Measurements from ENCODE around the gene MCM9. TPM values are rescaled to one million over a fixed set of nuclear protein-coding genes. Genes with fewer than 3 reads are reported as not detected.
"Not testable (repeated sequence)": the region's sequence is repeated elsewhere in the genome, so short reads cannot be mapped to it uniquely, and the experiment has no call there.

The MCM9 gene
- total RNA-seq, 1 experiment from 2014 or later = 14.4 TPM

DNA sequence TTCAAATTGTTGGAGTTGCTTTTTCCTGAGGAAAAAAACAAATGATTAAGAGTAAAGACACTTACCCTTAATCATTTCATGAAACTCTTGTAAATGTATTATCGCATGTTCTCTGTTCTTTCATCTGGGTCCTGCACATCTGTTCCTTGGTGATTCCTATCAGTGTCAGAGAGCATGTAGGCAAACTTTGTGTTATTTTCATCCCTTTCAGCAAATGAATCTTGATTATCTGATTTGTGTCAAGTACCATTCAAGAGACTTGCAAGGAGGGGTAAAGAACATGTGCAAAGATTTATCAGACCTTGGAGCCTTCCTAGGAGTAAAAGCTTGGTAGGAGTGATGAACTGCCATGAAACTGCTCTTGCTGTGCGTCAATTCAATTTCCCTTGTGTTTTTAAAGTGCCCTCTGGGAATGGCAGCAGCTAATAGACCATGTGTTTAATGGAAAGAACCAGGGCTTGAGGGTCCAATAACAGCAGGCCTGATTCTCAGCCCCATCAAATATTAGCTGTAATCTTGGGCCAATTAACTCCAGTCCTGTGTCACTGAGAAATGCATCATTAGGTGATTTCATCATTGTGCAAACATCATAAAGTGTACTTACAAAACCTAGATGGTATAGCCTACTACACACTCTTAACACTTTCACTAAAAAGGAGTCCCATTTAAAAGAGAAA is 164.7 kb downstream of the MCM9 start:
- TF ChIP-seq, protein P1, sequence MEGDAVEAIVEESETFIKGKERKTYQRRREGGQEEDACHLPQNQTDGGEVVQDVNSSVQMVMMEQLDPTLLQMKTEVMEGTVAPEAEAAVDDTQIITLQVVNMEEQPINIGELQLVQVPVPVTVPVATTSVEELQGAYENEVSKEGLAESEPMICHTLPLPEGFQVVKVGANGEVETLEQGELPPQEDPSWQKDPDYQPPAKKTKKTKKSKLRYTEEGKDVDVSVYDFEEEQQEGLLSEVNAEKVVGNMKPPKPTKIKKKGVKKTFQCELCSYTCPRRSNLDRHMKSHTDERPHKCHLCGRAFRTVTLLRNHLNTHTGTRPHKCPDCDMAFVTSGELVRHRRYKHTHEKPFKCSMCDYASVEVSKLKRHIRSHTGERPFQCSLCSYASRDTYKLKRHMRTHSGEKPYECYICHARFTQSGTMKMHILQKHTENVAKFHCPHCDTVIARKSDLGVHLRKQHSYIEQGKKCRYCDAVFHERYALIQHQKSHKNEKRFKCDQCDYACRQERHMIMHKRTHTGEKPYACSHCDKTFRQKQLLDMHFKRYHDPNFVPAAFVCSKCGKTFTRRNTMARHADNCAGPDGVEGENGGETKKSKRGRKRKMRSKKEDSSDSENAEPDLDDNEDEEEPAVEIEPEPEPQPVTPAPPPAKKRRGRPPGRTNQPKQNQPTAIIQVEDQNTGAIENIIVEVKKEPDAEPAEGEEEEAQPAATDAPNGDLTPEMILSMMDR (IDR thresholded peaks at IDR 0.05; ENCODE audit: insufficient read depth in 1 of 2, low read depth in 1 of 2, low read length in 1 of 2, severe bottlenecking in 1 of 2, unreplicated experiment in 1 of 2) = no peak
- Histone ChIP-seq H3K4me3 (ENCODE audit: low read depth, low read length) (no peak overlapping the region), H3K4me1 (no peaks in the 10 kb centered on the region; the same call in 1 of the 2 replicates), H3K9me3 (no peaks in the 10 kb centered on the region), H3K36me3 (ENCODE audit: control insufficient read depth, insufficient read depth, low read length) (no peaks in the 10 kb centered on the region), H3K27me3 (replicated peaks; ENCODE audit: control insufficient read depth, insufficient read depth, low read length) (no peaks in the 10 kb centered on the region)
- no peak for DNase-seq
- Mint-ChIP-seq H3K9me3 (ENCODE audit: unreplicated experiment) (no peaks in the 10 kb centered on the region), H3K27ac (ENCODE audit: unreplicated experiment) (no peak overlapping the region), H3K27me3 (ENCODE audit: insufficient read depth, unreplicated experiment) (peaks cover 4% of the 10 kb centered on the region), H3K36me3 (ENCODE audit: insufficient read depth, unreplicated experiment) (no peaks in the 10 kb centered on the region), H3K4me1 (ENCODE audit: low read depth, unreplicated experiment) (peaks cover 7% of the 10 kb centered on the region), H3K4me3 (ENCODE audit: unreplicated experiment) (no peak overlapping the region)
- intact Hi-C loops (cut with micrococcal nuclease; ENCODE audit: unreplicated experiment) = loop anchor here (10.0 kb wide), 1 partner anchor 115 kb away; the partner anchor contains the start of gene CEP85L
- CTCF ChIA-PET = no interaction called here
- BruUV-seq (replicated peaks) = no TSS peak
- POLR2A ChIA-PET = no interaction called here

DNA sequence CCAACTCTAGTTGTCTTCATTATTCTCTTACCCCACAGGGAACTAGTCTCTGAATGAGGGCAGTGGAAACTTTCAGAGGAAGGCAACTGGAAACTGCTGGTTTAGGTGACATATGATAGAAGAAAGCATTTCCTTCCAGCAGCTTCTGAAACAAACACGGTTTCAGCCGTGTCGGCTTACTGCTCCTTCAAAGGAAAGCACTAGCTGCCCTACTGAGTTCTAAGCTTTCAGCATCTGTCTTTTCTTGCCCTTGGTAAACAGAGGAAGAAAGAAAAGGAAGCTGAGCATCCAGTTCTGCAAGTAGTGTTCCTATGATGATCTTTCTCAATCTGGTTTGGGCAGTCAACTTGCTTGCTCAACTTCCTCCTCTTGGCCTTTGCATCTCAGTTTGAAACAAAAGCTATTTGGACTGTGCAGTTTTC is 166.0 kb downstream of the MCM9 start:
- BruUV-seq (replicated peaks) = no TSS peak
- Mint-ChIP-seq H3K27ac (ENCODE audit: unreplicated experiment) (no peak overlapping the region), H3K27me3 (ENCODE audit: insufficient read depth, unreplicated experiment) (peaks cover 4% of the 10 kb centered on the region), H3K4me3 (ENCODE audit: unreplicated experiment) (no peak overlapping the region), H3K36me3 (ENCODE audit: insufficient read depth, unreplicated experiment) (no peaks in the 10 kb centered on the region), H3K4me1 (ENCODE audit: low read depth, unreplicated experiment) (peaks cover 7% of the 10 kb centered on the region), H3K9me3 (ENCODE audit: unreplicated experiment) (no peaks in the 10 kb centered on the region)
- intact Hi-C loops (cut with micrococcal nuclease; ENCODE audit: unreplicated experiment) = no loop called here
- ChIA-PET CTCF (no interaction called here), POLR2A (no interaction called here)
- no peak overlapping the region for H3K4me3 ChIP-seq (ENCODE audit: low read depth, low read length)
- H3K4me1 ChIP-seq = no peaks in the 10 kb centered on the region; the same call in 1 of the 2 replicates
- no peaks in the 10 kb centered on the region for H3K36me3 ChIP-seq (ENCODE audit: control insufficient read depth, insufficient read depth, low read length)
- H3K9me3 ChIP-seq = no peaks in the 10 kb centered on the region
- DNase-seq = peak in 1 of 2 experiments; percentile 17
- no peaks in the 10 kb centered on the region for H3K27me3 ChIP-seq (replicated peaks; ENCODE audit: control insufficient read depth, insufficient read depth, low read length)
- TF ChIP-seq, protein P1 (IDR thresholded peaks at IDR 0.05; ENCODE audit: insufficient read depth in 1 of 2, low read depth in 1 of 2, low read length in 1 of 2, severe bottlenecking in 1 of 2, unreplicated experiment in 1 of 2) = no peak

DNA sequence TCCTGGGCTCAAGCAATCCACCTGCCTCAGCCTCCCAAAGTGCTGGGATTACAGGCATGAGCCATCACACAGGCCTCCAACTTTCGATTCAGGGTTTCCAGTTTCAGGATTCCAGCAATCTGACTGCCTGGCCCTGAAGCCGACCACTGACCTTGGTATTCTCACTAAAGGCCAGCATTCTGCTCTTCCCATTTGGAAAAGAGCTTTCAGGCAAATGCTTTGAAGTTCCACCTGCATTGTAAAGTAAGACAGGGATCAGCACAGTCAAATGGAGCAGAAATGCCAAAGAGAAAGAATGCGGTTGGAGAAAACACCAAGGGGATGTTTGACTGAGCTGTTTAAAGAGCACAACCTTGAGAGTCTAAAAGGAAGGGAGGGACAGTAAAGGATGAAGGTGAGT is 166.5 kb downstream of the MCM9 start:
- BruUV-seq (replicated peaks) = no TSS peak
- no peaks in the 10 kb centered on the region for H3K36me3 ChIP-seq (ENCODE audit: control insufficient read depth, insufficient read depth, low read length)
- no peaks in the 10 kb centered on the region for H3K27me3 ChIP-seq (replicated peaks; ENCODE audit: control insufficient read depth, insufficient read depth, low read length)
- no peaks in the 10 kb centered on the region for H3K9me3 ChIP-seq
- H3K4me1 Mint-ChIP-seq (ENCODE audit: low read depth, unreplicated experiment) = peaks cover 7% of the 10 kb centered on the region
- no peaks in the 10 kb centered on the region for H3K36me3 Mint-ChIP-seq (ENCODE audit: insufficient read depth, unreplicated experiment)
- H3K27ac Mint-ChIP-seq (ENCODE audit: unreplicated experiment) = no peak overlapping the region
- H3K4me3 ChIP-seq (ENCODE audit: low read depth, low read length) = no peak overlapping the region
- intact Hi-C loops (cut with micrococcal nuclease; ENCODE audit: unreplicated experiment) = no loop called here
- CTCF ChIA-PET = no interaction called here
- TF ChIP-seq, protein P1 (IDR thresholded peaks at IDR 0.05; ENCODE audit: insufficient read depth in 1 of 2, low read depth in 1 of 2, low read length in 1 of 2, severe bottlenecking in 1 of 2, unreplicated experiment in 1 of 2) = no peak
- POLR2A ChIA-PET = no interaction called here
- H3K4me3 Mint-ChIP-seq (ENCODE audit: unreplicated experiment) = no peak overlapping the region
- H3K27me3 Mint-ChIP-seq (ENCODE audit: insufficient read depth, unreplicated experiment) = no peaks in the 10 kb centered on the region
- no peak for DNase-seq
- H3K4me1 ChIP-seq = no peaks in the 10 kb centered on the region; the same call in 1 of the 2 replicates
- no peaks in the 10 kb centered on the region for H3K9me3 Mint-ChIP-seq (ENCODE audit: unreplicated experiment)

DNA sequence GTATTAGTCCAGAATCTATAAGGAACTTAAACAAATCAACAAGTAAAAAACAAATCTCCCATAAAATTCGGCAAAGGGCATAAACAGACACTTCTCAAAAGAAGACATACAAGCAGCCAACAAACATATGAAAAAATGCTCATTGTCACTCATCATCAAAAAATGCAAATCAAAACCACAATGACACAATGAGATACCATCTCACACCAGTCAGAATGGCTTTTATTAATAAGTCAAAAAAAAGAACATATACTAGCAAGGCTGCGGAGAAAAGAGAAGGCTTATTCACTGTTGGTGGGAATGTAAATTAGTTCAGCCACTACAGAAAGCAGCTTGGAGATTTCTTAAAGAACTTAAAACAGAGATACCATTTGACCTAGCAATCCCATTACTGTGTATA is 169.6 kb downstream of the MCM9 start:
- H3K9me3 Mint-ChIP-seq (ENCODE audit: unreplicated experiment); DNase-seq; H3K4me1 ChIP-seq; H3K4me1 Mint-ChIP-seq (ENCODE audit: low read depth, unreplicated experiment); CTCF ChIA-PET; H3K4me3 ChIP-seq (ENCODE audit: low read depth, low read length); H3K27me3 ChIP-seq (replicated peaks; ENCODE audit: control insufficient read depth, insufficient read depth, low read length); BruUV-seq (replicated peaks); POLR2A ChIA-PET; intact Hi-C loops (cut with micrococcal nuclease; ENCODE audit: unreplicated experiment); H3K27me3 Mint-ChIP-seq (ENCODE audit: insufficient read depth, unreplicated experiment); H3K36me3 Mint-ChIP-seq (ENCODE audit: insufficient read depth, unreplicated experiment); H3K27ac Mint-ChIP-seq (ENCODE audit: unreplicated experiment); H3K36me3 ChIP-seq (ENCODE audit: control insufficient read depth, insufficient read depth, low read length); H3K4me3 Mint-ChIP-seq (ENCODE audit: unreplicated experiment); H3K9me3 ChIP-seq: not testable (repeated sequence)
